Stimulated activated CD8-positive, alpha-beta memory T cell treated with anti-CD3 and anti-CD28 coated beads, Interleukin-4, amount 100 ng/mL, for 48 hours (primary cell): Measurements from ENCODE around the gene LPIN3.

Source experiments
- DNase-seq: peaks from one replicate; pipeline ENCODE4 v3.0.0-alpha.2; 2020

Gene LPIN3

GRCh38 chr20:41320976-41321375 is 19.6 kb upstream of the LPIN3 start:
- no peak for DNase-seq

- no peak for DNase-seq
These were observed 13.4 kb upstream of the LPIN3 start for GRCh38 chr20:41327178-41327577.

DNA sequence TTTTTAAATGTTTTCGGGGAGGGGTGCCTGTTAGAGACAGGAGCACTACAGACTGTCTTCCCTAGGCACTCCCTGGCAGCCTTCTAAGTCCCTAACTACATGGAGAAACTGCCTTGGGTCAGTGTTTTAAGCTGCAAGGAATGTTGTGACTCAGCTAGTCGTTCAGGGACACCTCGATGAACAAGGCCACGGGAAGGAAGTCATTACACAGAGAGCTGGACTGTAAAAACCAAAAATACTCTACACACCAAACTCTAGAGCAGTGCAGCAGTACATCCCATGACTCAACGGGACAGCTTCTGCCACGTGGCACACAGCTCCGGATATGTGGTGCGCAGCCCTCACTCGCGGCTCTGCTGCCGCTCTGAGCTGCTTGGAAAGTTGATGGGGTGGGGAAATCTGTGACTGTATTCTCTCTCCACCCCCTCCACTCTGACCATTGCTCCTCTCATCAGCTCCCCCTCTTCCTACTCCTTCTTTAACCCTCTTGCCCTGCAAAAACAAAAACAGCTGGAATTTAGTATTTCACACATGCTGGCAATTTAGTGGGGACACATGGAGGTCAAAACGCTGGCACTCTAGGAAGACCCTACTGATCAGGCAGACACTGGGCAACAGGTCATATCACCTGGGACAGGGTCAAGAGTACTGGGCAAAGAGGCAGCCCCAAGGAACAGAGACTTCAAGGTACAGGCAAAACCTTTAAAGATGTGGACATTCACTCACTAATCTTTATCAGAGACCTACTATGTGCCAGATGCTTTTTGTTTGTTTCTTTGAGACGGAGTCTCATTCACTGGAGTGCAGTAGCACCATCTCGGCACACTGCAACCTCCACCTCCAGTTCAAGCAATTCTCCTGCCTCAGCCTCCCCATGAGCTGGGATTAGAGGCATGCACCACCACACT is 10.9 kb upstream of the LPIN3 start:
- peak; percentile 67 for DNase-seq

- no peak for DNase-seq
These were observed 10.3 kb upstream of the LPIN3 start for GRCh38 chr20:41330343-41330720.

DNA sequence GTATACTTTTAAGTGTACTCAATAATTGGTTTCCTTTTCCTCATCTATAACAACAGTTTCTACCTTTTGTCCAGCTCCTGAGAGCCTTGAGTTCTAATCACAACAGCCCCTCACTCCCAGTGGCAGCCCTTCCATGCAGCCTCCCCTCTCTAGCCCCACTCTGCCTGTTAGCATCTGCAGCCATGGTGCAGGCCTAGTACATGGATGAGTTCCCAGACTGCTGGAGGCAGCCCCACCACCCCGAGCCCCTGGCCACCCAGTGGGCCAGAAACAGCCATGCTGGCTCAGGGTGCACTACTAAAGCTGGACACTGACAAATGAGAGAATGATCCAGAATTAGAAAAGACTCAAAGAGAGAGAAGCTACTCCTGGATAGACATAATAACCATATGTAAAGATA is 9.7 kb upstream of the LPIN3 start:
- DNase-seq: no peak

DNA sequence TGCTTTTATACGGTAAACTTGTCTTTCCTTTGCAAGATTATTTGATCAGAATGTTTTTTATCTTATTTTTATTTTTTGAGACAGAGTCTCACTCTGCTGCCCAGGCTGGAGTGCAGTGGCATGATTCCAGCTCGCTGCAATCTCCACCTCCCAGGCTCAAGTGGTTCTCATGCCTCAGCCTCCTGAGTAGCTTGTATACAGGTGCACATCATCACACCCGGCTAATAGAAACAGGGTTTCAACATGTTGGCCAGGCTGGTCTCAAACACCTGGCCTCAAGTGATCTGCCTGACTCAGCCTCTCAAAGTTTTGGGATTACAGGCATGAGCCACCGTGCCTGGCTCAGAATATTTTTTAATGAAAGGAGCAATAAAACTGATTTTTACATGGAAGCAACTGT is 8.9 kb upstream of the LPIN3 start:
- no peak for DNase-seq

DNA sequence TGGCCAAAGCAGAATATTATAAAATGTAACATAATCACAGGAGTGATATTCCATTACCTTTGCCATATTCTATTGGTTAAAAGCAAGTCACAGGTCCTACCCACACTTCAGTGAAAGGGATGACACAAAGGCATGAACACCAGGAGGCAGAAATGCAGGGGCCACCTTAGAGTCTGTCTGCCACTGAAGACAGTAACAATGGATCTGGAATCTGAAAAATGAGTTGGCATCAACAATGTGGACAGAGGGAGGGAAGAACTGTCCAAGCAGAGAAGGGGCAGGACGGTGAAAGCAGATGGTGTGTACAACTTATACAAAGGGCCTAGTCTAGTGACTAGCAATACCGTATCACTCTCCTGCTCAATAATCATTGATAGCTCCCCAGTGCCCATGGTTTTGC is 6.6 kb upstream of the LPIN3 start:
- no peak for DNase-seq

DNA sequence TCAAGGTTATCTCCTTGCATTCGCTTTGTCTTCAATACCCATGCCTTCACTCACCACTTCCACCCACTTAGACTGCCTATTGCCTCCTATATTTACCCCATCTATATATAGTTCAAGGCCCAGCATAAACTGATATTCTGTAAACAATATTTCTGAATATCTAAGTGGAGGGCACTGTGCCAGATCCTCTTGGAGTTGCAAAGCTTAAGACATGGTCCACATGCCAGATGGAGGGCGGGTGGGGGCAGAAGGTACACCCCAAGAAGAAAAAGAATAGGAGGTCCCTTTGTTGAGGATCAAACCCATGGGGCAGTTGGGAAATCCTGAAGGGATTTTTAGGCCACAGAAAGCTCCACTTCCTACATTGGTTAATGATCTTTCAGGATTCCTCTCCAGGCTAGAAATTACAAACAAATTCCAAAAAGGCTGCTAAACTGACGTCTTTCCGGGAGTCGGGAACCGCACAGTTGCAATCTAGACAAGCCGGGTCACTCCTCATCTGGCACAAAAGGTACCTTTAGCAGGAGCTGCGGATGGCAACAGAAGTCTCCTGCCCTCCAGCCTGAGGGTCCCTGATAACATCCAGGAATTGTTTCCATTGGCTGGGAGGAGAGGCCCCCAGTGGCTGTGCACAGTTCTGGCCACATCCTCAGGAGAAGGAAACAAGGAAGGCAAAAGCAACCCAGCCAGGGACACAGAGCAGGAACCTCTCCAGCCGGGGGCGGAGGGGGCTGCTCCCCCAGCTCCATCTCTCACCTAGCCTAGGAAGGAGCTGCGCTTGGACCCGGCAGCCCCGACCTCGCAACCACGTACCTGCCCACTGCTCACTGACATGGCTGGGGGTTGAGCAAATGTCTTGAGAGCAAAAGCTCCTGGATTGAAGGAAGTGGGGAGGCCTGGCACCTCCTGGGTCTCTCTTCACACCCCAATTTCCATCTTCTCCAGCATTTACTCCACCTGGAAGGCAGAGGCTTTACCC is 5.9 kb upstream of the LPIN3 start:
- DNase-seq: no peak

- DNase-seq: no peak
These were observed 5.0 kb upstream of the LPIN3 start for GRCh38 chr20:41335591-41335990.

GRCh38 chr20:41336711-41337492 is 3.7 kb upstream of the LPIN3 start:
- no peak for DNase-seq

DNA sequence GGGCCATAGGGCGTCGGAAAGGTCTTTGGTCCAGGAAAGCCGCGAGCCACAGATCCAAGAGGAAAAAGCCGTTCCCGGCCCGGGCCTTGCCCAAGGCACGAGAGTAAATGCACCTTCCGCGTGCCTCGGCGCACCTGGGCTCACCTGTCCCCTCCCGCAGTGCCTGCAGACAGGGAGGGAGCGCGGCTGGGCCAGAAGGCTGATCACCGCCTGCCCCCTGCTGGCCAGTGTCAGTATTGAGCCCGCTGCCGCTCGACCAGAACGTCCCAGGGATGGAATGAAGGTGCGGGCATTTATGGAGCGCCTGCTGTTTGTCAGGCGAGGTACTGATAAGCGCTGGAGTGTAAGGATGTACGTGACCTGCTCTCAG is 679 bp upstream of the LPIN3 start:
- peak; percentile 94 for DNase-seq

DNA sequence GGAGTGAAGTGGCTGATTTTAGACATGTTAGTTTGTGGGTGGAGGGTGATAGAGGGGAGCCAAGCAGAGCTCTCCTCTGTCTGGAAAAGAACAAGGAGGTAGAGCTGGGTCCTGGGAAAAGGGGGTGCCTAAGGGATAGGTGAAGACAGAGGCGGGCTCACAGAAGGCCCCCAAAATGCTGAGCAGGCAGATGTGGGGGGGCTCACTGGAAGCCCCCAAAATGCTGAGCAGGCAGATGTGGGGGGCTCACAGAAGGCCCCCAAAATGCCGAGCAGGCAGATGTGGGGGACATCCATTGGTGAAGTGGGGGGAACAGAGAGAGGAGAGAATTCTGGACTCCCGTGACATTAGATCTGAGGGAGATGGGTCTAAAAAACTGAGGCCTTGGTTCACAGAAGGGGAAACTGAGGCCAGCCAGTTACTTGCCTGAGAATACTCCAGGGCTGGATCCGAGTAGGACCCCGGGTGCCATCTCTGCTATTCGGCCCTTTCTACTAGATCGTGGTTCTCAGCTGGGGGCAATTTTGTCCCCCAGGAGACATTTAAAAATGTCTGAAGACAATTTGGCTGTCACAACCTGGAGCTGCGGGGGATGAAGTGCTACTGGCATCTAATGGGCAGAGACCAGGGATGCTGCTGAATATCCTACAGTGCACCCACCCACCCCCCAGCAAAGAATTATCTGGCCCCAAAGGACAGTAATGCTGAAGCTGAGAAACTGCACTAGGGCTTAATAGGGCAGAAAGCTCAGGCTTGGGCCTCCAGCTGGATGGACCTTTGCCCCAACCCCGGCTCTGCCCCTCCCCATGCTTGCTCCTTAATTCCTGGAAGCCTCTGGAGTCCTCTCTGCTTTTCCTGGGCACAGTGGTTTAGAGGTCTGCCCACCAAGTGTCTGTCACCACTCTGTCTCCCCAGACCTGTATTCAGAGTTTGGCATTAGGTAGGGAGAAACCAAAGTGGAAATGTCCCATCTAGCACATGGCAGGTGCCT is 2.1 kb downstream of the LPIN3 start:
- no peak for DNase-seq

GRCh38 chr20:41344477-41344876 is 3.9 kb downstream of the LPIN3 start:
- DNase-seq: no peak

DNA sequence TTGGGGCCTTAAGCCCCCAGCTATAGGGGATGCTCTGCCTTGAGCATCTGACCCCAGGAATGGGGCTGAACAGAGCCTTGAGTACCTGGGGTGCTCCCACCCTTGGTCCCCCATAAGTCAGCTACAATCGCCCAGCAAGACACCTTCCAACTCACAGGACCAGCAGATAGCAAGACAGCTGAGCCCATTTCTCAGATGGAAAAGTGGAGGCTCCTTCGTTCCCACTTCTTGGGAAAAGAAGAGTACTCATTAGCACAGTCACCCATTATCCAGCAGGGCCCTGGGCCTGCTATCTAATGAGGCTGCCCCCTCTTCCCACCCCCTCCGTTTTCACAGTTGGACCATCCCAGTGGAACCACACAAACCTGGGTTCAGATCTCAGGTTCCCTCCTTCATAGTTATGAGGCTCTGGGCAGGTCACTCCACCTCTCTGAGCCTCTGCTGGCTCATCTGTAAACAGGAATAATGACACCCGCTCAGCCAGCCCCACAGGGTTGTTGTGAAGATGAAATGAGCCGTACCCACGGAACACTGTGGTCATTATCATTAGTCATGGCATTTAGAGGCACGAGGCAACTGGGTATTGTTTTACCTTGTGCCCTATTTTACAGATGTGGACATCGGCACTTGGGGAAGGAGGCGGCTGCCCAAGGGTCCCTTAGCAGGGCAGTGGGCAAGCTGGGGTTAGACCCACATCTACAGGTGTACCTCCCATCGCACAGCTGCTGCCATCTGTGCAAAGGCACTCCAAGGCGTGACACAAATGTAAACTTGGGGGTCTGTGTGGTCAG is 4.5 kb downstream of the LPIN3 start:
- DNase-seq: no peak

- no peak for DNase-seq
These were observed 5.1 kb downstream of the LPIN3 start for GRCh38 chr20:41345729-41346067.

DNA sequence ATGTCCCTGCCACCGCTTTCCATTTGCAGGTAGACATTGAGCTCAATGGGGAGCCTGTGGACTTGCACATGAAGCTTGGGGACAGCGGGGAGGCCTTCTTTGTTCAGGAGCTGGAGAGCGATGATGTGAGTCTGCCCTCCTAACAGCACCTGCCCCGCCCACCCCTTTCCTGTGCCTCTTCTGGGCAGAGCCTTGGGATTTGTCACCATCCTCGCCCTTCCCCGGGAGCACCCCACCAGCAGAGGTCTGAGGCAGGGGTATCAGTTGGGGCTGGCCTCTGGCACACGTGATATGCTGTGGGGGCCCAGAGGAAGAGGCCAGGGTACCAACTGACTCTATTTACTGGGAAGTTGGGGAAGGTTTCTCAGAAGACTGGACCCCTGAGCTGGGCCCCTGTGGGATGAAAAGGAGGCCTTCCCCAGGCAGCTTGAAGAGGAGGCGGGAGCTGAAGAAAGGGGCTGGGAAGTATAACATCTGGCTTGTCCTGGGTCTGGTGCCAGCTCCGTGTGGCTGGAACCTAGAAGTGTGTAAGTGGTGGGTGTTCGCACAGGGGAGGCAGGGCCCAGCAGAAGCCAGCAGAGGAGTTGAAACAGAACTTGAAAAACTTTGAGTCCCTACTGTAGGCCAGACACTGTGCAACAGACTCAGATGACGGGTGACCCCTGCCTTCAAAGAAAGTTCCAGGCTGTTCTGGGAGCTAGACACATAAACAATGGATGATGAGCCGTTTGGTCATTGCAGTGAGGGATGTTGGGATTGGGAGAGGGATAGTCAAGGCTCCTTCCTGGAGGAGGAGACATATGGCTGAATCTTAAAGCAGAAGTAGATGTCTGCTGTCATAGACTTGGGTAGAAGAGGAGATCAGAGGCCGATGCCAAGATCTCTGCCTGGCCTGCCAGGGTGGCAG is 7.2 kb downstream of the LPIN3 start:
- DNase-seq: no peak

- no peak for DNase-seq
These were observed 8.0 kb downstream of the LPIN3 start for GRCh38 chr20:41348430-41349172.

DNA sequence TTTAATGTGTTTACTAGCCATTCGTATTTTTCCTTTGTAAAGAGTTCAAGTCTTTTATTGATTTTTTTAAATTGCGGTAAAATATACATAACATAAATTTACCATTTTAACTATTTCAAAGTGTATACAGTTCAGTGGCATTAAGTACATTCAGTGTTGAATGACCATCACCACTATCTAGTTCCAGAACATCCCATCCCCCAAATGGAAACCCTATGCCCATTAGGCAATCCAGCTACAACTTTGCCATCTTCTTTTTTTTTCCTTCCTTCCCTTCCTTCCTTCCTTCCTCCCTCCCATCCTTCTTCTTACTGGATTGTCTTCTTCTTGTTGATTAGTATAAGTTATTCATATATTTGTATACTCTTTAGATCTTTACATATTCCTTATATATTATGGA is 8.6 kb downstream of the LPIN3 start:
- DNase-seq: no peak

DNA sequence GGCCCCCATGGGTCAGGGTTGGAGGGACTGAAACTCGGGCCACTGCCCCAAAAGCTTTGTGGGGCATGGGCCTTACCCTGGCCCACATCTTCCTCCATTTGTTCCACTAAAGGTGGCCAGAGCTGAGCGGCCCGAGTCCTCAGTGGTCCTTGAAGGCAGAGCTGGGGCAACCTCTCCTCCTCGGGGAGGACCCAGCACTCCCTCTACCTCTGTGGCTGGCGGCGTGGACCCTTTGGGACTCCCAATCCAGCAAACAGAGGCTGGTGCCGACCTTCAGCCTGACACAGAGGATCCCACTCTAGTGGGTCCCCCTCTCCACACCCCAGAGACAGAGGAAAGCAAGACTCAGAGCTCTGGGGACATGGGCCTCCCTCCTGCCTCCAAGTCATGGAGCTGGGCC is 9.3 kb downstream of the LPIN3 start:
- no peak for DNase-seq
